ENCODE results near the gene TUBA1B.

Gene TUBA1B

GRCh38 chr12:49131894-49132461, 783 bp upstream of the TUBA1B start (continued):
- TF ChIP-seq ZBTB10 (tag by site-specific recombination; IDR thresholded peaks at IDR 0.05) (no peak), ZNF548 (tag by site-specific recombination; IDR thresholded peaks at IDR 0.05) (no peak), ZEB2 (tag by site-specific recombination; IDR thresholded peaks at IDR 0.05) (no peak; the same call in 1 of the 2 replicates), ZBTB49 (tag by site-specific recombination; IDR thresholded peaks at IDR 0.05; ENCODE audit: low read depth) (no peak), ZBTB48 (tag by site-specific recombination; IDR thresholded peaks at IDR 0.05) (no peak; the same call in 1 of the 2 replicates), ZNF354C (tag by site-specific recombination; IDR thresholded peaks at IDR 0.05; ENCODE audit: borderline replicate concordance, low read depth) (no peak), ZBTB21 (tag by site-specific recombination; IDR thresholded peaks at IDR 0.05) (no peak), ZFP41 (tag by site-specific recombination; IDR thresholded peaks at IDR 0.05; ENCODE audit: borderline replicate concordance) (no peak), ZNF133 (tag by site-specific recombination; IDR thresholded peaks at IDR 0.05) (no peak), ZNF138 (tag by site-specific recombination; IDR thresholded peaks at IDR 0.05; ENCODE audit: borderline replicate concordance) (no peak), ZNF404 (tag by site-specific recombination; IDR thresholded peaks at IDR 0.05) (no peak), MYNN (tag by site-specific recombination; IDR thresholded peaks at IDR 0.05; ENCODE audit: borderline replicate concordance) (peak; percentile 88), ZNF26 (tag by site-specific recombination; IDR thresholded peaks at IDR 0.05) (no peak), ZNF768 (tag by site-specific recombination; IDR thresholded peaks at IDR 0.05) (no peak), ZNF426 (tag by site-specific recombination; IDR thresholded peaks at IDR 0.05) (no peak), ZBTB8A (tag by site-specific recombination; IDR thresholded peaks at IDR 0.05) (peak; percentile 32; the same call in 1 of the 2 replicates), ZNF214 (tag by site-specific recombination; IDR thresholded peaks at IDR 0.05; ENCODE audit: borderline replicate concordance) (no peak), ZNF341 (tag by site-specific recombination; IDR thresholded peaks at IDR 0.05; ENCODE audit: low read depth) (no peak), ZSCAN30 (tag by site-specific recombination; IDR thresholded peaks at IDR 0.05) (peak; percentile 14; the same call in 1 of the 2 replicates), ZNF501 (tag by site-specific recombination; IDR thresholded peaks at IDR 0.05) (no peak), ZNF24 (tag by site-specific recombination; IDR thresholded peaks at IDR 0.05) (0 out of 2 replicates have a peak, but pooled peaks have one; percentile 20), ZNF521 (tag by site-specific recombination; IDR thresholded peaks at IDR 0.05) (no peak), ZNF510 (tag by site-specific recombination; IDR thresholded peaks at IDR 0.05; ENCODE audit: insufficient replicate concordance) (no peak), ZNF837 (tag by site-specific recombination; IDR thresholded peaks at IDR 0.05) (no peak)
- TF ChIP-seq, protein P1, sequence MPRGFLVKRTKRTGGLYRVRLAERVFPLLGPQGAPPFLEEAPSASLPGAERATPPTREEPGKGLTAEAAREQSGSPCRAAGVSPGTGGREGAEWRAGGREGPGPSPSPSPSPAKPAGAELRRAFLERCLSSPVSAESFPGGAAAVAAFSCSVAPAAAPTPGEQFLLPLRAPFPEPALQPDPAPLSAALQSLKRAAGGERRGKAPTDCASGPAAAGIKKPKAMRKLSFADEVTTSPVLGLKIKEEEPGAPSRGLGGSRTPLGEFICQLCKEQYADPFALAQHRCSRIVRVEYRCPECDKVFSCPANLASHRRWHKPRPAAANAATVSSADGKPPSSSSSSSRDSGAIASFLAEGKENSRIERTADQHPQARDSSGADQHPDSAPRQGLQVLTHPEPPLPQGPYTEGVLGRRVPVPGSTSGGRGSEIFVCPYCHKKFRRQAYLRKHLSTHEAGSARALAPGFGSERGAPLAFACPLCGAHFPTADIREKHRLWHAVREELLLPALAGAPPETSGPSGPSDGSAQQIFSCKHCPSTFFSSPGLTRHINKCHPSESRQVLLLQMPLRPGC (tag by site-specific recombination; IDR thresholded peaks at IDR 0.05), result no peak
- TF ChIP-seq, protein P2, sequence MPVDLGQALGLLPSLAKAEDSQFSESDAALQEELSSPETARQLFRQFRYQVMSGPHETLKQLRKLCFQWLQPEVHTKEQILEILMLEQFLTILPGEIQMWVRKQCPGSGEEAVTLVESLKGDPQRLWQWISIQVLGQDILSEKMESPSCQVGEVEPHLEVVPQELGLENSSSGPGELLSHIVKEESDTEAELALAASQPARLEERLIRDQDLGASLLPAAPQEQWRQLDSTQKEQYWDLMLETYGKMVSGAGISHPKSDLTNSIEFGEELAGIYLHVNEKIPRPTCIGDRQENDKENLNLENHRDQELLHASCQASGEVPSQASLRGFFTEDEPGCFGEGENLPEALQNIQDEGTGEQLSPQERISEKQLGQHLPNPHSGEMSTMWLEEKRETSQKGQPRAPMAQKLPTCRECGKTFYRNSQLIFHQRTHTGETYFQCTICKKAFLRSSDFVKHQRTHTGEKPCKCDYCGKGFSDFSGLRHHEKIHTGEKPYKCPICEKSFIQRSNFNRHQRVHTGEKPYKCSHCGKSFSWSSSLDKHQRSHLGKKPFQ (tag by site-specific recombination; IDR thresholded peaks at IDR 0.05), result no peak
